Thymus (tissue), 11 donors: ENCODE measurements around the gene ULK4. TPM values are rescaled to one million over a fixed set of nuclear protein-coding genes. Genes with fewer than 3 reads are reported as not detected.
"Not testable (repeated sequence)": the region's sequence is repeated elsewhere in the genome, so short reads cannot be mapped to it uniquely, and the experiment has no call there.

Experiments
- DNase-seq, 9 donors: peaks; one replicate each; pipeline ENCODE4 v3.0.0-alpha.2; 2013; ENCODE audit warnings: low spot score in 9 of 9, low read depth in 6 of 9, missing footprints in 1 of 9
- H3K27ac ChIP-seq, 2 donors: one replicate each; pipeline ENCODE4 v1.5.1; 2013; ENCODE audit warnings: control low read depth in 1 of 2, low read depth in 1 of 2, low read length in 1 of 2, mild to moderate bottlenecking in 1 of 2, moderate library complexity in 1 of 2
- H3K27me3 ChIP-seq, 2 donors: one replicate each; pipeline ENCODE4 v1.5.1; 2013; ENCODE audit warnings: low read length in 1 of 2; ENCODE audit not compliant: control insufficient read depth in 2 of 2, insufficient read depth in 1 of 2
- H3K36me3 ChIP-seq, 2 donors: one replicate each; pipeline ENCODE4 v1.5.1; 2013; ENCODE audit warnings: low read length in 1 of 2, mild to moderate bottlenecking in 1 of 2, moderate library complexity in 1 of 2; ENCODE audit not compliant: control insufficient read depth in 2 of 2, insufficient read depth in 2 of 2
- H3K4me1 ChIP-seq, 2 donors: one replicate each; pipeline ENCODE4 v1.5.1; 2013; ENCODE audit warnings: low read length in 2 of 2; ENCODE audit not compliant: control insufficient read depth in 2 of 2, insufficient read depth in 2 of 2
- H3K4me3 ChIP-seq, 2 donors: one replicate each; pipeline ENCODE4 v1.5.1; 2013; ENCODE audit warnings: low read length in 2 of 2, control low read depth in 1 of 2, mild to moderate bottlenecking in 1 of 2
- H3K9me3 ChIP-seq, 2 donors: one replicate each; pipeline ENCODE4 v1.5.1; 2013; ENCODE audit warnings: low read length in 1 of 2, mild to moderate bottlenecking in 1 of 2; ENCODE audit not compliant: control insufficient read depth in 2 of 2, insufficient read depth in 1 of 2
- whole genome bisulfite sequencing: extraction: QIAGEN DNeasy Blood & Tissue Kit; methylation state at CpG from one replicate; pipeline ENCODE4 v1.1.7; 2013; 5-methylcytosine and 5-hydroxymethylcytosine counted together
- polyA plus RNA-seq: library from polyadenylated mRNA; stranded (reverse); fragments of 200-250 nt; gene quantifications from one replicate; pipeline ENCODE4 v1.2.3, GENCODE V29; 2013
- total RNA-seq: library from RNA; stranded (reverse); fragments of 120-200 nt; gene quantifications from one replicate; pipeline ENCODE4 v1.2.4, GENCODE V29; 2013
- donor health status: healthy.

The ULK4 gene
- total and polyA plus RNA-seq, 2 donors: 3.4 to 6.3 TPM

- no peaks in the 10 kb centered on the region for H3K9me3 ChIP-seq
- no peaks in the 10 kb centered on the region for H3K27me3 ChIP-seq
- DNase-seq: no peak
- H3K27ac ChIP-seq: no peak overlapping the region
- no peak overlapping the region for H3K4me3 ChIP-seq
- 98% methylated on average over 1 of the region's 1 CpG for WGBS
- no peaks in the 10 kb centered on the region for H3K36me3 ChIP-seq
- no peaks in the 10 kb centered on the region for H3K4me1 ChIP-seq
Measured at GRCh38 chr3:41700155-41700554, 261.7 kb downstream of the ULK4 start.

- no peak overlapping the region for H3K4me3 ChIP-seq
- H3K27ac ChIP-seq: no peak overlapping the region
- H3K9me3 ChIP-seq: no peaks in the 10 kb centered on the region
- WGBS: 97% methylated on average over 3 of the region's 3 CpGs
- H3K4me1 ChIP-seq: no peaks in the 10 kb centered on the region
- H3K36me3 ChIP-seq: no peaks in the 10 kb centered on the region
- no peaks in the 10 kb centered on the region for H3K27me3 ChIP-seq
- DNase-seq: no peak
Measured at GRCh38 chr3:41698898-41699297, 263.0 kb downstream of the ULK4 start.

- H3K9me3 ChIP-seq: no peaks in the 10 kb centered on the region
- DNase-seq: no peak
- 98% methylated on average over 1 of the region's 1 CpG for WGBS
- H3K27me3 ChIP-seq: no peaks in the 10 kb centered on the region
- H3K36me3 ChIP-seq: no peaks in the 10 kb centered on the region
- H3K27ac ChIP-seq: no peak overlapping the region
- H3K4me1 ChIP-seq: no peaks in the 10 kb centered on the region
- no peak overlapping the region for H3K4me3 ChIP-seq
Measured at GRCh38 chr3:41697702-41698101, 264.2 kb downstream of the ULK4 start.

- not testable (repeated sequence) for H3K27me3 ChIP-seq, DNase-seq
Measured at GRCh38 chr3:41695806-41696205, 266.1 kb downstream of the ULK4 start.

GRCh38 chr3:41693799-41694198, 268.1 kb downstream of the ULK4 start:
- no peaks in the 10 kb centered on the region for H3K9me3 ChIP-seq
- 66% methylated on average over 3 of the region's 3 CpGs for WGBS
- H3K36me3 ChIP-seq: no peaks in the 10 kb centered on the region
- no peaks in the 10 kb centered on the region for H3K27me3 ChIP-seq
- H3K27ac ChIP-seq: no peak overlapping the region
- no peak for DNase-seq
- no peak overlapping the region for H3K4me3 ChIP-seq
- no peaks in the 10 kb centered on the region for H3K4me1 ChIP-seq

More at GRCh38 chr3:41695806-41696205, 266.1 kb downstream of the ULK4 start:
- H3K4me3 ChIP-seq, H3K36me3 ChIP-seq, H3K9me3 ChIP-seq, H3K4me1 ChIP-seq, H3K27ac ChIP-seq: not testable (repeated sequence)
- 96% methylated on average over 12 of the region's 12 CpGs for WGBS

GRCh38 chr3:41690766-41691563, 270.9 kb downstream of the ULK4 start:
- no peaks in the 10 kb centered on the region for H3K27me3 ChIP-seq
- WGBS: 33% methylated on average over 5 of the region's 5 CpGs
- DNase-seq: no peak
- H3K36me3 ChIP-seq: no peaks in the 10 kb centered on the region
- H3K4me1 ChIP-seq: no peaks in the 10 kb centered on the region
- H3K27ac ChIP-seq: no peak overlapping the region
- no peak overlapping the region for H3K4me3 ChIP-seq
- no peaks in the 10 kb centered on the region for H3K9me3 ChIP-seq

- Histone ChIP-seq H3K9me3 (no peaks in the 10 kb centered on the region), H3K4me3 (no peak overlapping the region), H3K4me1 (no peaks in the 10 kb centered on the region), H3K36me3 (peaks cover 0 to 2% of the 10 kb centered on the region in 2 donors), H3K27me3 (no peaks in the 10 kb centered on the region), H3K27ac (no peak overlapping the region)
- no peak for DNase-seq
- 91% methylated on average over 4 of the region's 4 CpGs for WGBS
Measured at GRCh38 chr3:41688595-41689380, 273.1 kb downstream of the ULK4 start.

- WGBS: 97% methylated on average over 4 of the region's 4 CpGs
- peaks cover 0 to 5% of the 10 kb centered on the region in 2 donors for H3K36me3 ChIP-seq
- DNase-seq: no peak
- no peaks in the 10 kb centered on the region for H3K27me3 ChIP-seq
- H3K4me1 ChIP-seq: no peaks in the 10 kb centered on the region
- H3K4me3 ChIP-seq: no peak overlapping the region
- H3K9me3 ChIP-seq: no peaks in the 10 kb centered on the region
- H3K27ac ChIP-seq: no peak overlapping the region
Measured at GRCh38 chr3:41684797-41685735, 276.8 kb downstream of the ULK4 start.
